GM20000 (cell line): Measurements from ENCODE around the gene ZMYND11.
"Not testable (repeated sequence)": the region's sequence is repeated elsewhere in the genome, so short reads cannot be mapped to it uniquely, and the experiment has no call there.

Experiments
- DNase-seq: peaks from one replicate; pipeline ENCODE4 v3.0.0; 2012; ENCODE audit warnings: low spot score
- TF ChIP-seq, protein P1 (sequence below): IDR thresholded peaks from 2 replicates; pipeline ENCODE4 v1.5.1; 2012; ENCODE audit warnings: mild to moderate bottlenecking, control low read depth; ENCODE audit errors: extremely low read depth, missing control alignments

Gene ZMYND11

DNA sequence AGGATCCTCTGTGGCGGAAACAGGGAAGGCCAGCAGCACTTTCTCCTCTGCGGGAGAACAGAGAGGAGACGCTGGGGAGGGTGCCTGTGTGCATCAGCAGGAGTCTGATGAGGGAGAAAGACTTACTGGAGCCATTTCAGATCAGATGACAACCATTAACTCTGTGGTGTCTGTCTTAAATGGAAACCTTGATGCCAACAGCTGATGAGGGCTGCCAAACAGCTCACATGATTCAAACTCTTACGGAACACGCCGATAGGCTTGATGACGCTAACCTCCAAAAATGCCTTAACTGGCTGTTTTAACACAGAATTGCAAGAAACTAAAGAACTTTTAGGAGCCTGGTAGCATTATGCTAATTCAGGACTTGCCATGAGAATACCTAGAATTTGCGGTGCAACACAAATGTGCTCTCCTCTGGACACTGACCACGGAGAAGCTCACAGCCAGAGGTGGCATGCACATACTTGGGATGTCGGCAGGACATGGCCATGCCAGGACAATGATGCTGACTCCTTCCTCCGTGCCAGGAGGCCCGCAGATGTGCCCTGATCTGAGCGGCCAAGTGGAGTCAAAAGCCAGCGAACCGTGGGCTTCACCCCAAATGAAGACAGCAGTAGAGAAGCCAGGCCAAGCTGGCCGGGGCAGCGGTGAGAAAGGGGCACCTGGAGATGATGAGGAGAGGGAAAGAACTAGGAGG is 154.9 kb downstream of the ZMYND11 start:
- TF ChIP-seq, protein P1, sequence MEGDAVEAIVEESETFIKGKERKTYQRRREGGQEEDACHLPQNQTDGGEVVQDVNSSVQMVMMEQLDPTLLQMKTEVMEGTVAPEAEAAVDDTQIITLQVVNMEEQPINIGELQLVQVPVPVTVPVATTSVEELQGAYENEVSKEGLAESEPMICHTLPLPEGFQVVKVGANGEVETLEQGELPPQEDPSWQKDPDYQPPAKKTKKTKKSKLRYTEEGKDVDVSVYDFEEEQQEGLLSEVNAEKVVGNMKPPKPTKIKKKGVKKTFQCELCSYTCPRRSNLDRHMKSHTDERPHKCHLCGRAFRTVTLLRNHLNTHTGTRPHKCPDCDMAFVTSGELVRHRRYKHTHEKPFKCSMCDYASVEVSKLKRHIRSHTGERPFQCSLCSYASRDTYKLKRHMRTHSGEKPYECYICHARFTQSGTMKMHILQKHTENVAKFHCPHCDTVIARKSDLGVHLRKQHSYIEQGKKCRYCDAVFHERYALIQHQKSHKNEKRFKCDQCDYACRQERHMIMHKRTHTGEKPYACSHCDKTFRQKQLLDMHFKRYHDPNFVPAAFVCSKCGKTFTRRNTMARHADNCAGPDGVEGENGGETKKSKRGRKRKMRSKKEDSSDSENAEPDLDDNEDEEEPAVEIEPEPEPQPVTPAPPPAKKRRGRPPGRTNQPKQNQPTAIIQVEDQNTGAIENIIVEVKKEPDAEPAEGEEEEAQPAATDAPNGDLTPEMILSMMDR = no peak
- no peak for DNase-seq

DNA sequence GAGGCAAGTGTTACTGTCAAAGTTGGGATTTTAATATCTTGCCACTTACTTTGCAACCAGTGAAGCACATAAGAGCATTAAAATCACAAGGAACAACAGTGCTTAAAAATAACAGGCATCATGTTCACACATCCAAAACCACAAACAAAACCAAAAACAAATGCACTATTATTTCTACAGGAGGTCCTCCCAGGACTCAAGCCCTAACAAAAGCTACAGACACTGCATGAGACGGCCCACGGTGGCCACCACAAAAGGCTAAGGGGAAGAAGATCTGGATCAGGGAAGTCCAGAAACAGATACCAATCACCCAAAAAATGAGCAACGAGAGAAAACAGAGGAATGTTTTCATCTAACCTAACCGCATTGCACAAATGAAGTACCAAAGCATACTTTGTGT is 158.4 kb downstream of the ZMYND11 start:
- TF ChIP-seq, protein P1 = no peak
- DNase-seq = no peak

DNA sequence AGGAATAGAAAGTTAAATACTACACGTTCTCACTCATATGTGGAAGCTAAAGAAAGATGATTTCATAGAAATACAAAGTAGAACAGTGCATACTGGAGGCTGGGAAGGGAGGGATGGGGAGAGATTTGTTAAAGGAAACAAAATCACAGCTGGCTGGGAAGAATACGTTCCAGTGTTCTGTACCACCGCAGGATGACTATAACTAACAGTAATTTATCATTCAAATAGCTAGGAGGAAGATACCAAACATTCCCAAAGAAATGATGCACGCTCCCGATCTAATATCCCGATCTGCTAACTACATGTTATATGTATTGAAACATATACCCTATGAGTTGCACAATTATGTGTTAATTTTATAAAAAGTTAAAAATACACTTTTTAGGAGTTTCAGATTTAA is 162.3 kb downstream of the ZMYND11 start:
- TF ChIP-seq, protein P1 = no peak
- no peak for DNase-seq

DNA sequence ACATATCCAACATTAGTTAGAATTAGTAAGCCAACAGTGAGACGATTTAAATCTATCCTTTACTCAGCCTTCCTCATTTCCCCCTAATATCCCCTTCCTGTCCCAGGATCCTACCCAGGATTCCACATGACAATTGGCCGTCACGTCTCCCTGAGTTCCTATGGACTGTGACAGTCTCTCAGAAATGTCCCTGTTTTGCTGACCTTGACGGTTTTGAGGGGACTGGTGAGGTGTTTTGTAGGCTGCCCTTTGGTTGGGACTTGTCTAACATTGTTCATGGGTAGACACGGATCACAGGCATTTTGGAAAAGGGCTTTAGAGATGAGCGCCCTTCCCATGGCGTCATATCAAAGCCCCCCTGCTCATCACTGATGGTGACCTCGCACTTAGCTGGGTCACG is 162.8 kb downstream of the ZMYND11 start:
- TF ChIP-seq, protein P1 = no peak
- DNase-seq = no peak

DNA sequence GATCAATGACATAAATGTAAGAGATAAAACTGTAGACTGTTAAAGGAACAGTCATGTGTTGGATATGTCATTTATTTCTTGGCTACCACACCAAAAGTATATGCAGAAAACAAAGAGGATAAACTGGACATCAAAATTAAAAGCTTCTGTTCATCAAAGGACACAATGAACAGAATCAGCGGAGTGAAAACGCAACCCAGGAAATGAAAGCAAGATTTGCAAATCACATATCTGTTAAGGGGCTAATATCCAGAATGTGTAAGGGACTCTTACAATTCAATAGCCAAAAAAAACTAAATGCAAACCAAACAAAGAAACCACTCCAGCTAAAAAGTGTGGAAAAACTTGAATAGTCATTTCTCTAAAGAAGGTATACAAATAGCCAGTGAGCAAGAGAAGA is 164.3 kb downstream of the ZMYND11 start:
- DNase-seq = no peak
- TF ChIP-seq, protein P1 = no peak

DNA sequence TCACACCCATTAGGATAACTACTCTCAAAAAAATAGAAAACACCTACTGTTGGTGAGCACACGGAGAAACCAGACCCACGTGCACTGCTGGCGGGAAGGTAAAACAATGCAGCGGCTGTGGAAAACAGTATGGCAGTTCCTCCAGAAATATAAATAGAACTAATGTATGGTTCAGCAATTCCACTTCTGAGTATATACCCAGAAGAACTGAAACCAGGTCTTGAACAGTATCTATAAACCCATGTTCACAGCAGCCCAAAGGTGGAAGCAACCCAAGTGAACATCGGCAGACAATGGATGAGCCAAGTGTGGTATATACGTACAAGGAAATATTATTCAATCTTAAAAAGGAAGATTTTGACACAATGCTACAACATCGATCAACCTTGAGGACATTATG is 164.7 kb downstream of the ZMYND11 start:
- TF ChIP-seq, protein P1 = no peak
- DNase-seq = no peak

DNA sequence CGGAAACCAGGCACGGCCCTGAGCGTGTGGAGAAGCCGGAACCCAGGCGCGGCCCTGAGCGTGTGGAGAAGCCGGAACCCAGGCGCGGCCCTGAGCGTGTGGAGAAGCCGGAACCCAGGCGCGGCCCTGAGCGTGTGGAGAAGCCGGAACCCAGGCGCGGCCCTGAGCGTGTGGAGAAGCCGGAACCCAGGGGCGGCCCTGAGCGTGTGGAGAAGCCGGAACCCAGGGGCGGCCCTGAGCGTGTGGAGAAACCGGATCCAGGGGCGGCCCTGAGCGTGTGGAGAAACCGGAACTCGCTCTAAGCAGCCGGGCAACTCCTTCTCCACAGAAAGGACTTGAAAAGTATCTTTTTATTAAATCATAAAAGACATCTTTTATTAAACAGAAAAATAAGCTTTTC is 165.3 kb downstream of the ZMYND11 start:
- DNase-seq = not testable (repeated sequence)

DNA sequence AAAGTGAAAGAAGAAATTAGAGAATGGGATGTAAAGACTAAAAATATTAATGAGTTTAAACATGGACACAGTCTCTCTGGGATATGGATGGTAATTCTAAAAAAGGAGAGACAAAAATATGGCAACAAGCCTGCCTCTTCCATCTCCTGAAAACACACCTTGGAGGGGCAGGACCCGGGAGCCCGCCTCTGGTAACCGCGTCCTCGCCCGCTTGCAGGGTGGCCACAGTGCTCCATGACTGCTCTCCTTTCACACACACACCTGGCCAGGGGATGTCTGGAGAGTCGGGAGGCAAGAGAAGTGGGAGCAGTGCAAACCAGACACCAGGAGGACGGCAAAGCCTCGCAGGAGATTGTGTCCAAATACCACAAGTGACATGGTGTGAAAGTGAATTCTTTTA is 166.3 kb downstream of the ZMYND11 start:
- no peak for DNase-seq
- TF ChIP-seq, protein P1 = no peak
